Measurements from ENCODE around the gene S100A6.
A peak's percentile ranks its signal among the peaks of the same experiment; 100 is the strongest.

S100A6 gene

DNA sequence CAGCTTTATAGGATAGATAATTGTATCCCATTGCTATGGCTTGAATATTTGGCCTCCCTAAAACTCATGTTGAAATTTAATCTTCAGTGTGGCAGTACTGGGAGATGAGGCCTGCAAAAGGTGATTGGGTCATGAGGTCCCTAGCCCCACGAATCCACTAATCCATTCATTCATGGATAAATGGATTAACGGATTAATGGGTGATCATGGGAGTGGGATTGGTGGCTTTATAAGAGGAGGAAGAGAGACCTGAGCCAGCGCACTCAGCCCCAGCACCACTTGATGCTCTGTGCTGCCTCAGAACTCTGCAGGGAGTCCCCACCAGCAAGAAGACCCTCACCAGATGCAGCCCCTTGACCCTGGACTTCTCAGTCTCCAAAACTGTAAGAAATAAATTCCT lies 32.0 kb downstream of the S100A6 start:
- no peaks in the 10 kb centered on the region for H3K36me3 ChIP-seq (ENCODE audit: insufficient read depth, low read depth, low read length)

GRCh38 chr1:153498746-153499145 lies 37.0 kb downstream of the S100A6 start:
- H3K4me1 ChIP-seq (ENCODE audit: insufficient read depth, low read length) = peaks cover 5% of the 10 kb centered on the region
- H3K27me3 ChIP-seq (ENCODE audit: insufficient read depth, low read length) = no peaks in the 10 kb centered on the region
- no peak overlapping the region for H3K27ac ChIP-seq (ENCODE audit: low read length)
- H3K9me3 ChIP-seq (ENCODE audit: insufficient read depth, low read depth, low read length) = no peaks in the 10 kb centered on the region
- H3K4me3 ChIP-seq (ENCODE audit: low read length) = no peak overlapping the region
- H3K9ac ChIP-seq (ENCODE audit: low read depth, low read length) = no peak overlapping the region
- no peaks in the 10 kb centered on the region for H3K36me3 ChIP-seq (ENCODE audit: insufficient read depth, low read depth, low read length)

More for the DNA sequence above, 32.0 kb downstream of the S100A6 start:
- no peak overlapping the region for H3K9ac ChIP-seq (ENCODE audit: low read depth, low read length)
- H3K4me1 ChIP-seq (ENCODE audit: insufficient read depth, low read length) = no peaks in the 10 kb centered on the region
- no peaks in the 10 kb centered on the region for H3K27me3 ChIP-seq (ENCODE audit: insufficient read depth, low read length)
- H3K4me3 ChIP-seq (ENCODE audit: low read length) = no peak overlapping the region
- no peaks in the 10 kb centered on the region for H3K9me3 ChIP-seq (ENCODE audit: insufficient read depth, low read depth, low read length)
- no peak overlapping the region for H3K27ac ChIP-seq (ENCODE audit: low read length)

DNA sequence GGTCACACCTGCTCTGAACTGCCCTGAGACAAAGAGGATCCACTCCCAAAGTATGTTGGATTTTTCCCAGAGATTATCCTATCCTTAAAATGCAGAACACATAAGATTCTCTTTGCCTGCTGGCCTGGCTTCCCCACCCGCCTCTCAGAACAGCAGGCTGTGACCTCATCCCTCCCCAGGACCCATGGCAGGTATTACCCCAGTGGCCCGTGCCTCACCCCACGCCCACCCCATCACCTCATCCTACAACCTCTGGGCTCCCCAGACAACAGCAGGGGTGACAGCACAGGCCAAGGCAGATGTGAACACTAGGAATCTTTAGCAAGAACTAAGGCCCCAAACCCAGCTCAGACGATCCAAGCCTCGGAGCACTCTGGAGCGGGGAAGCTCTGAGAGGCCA lies 40.3 kb downstream of the S100A6 start:
- peaks cover 7% of the 10 kb centered on the region for H3K4me1 ChIP-seq (ENCODE audit: insufficient read depth, low read length)
- H3K4me3 ChIP-seq (ENCODE audit: low read length) = no peak overlapping the region
- H3K27me3 ChIP-seq (ENCODE audit: insufficient read depth, low read length) = no peaks in the 10 kb centered on the region
- H3K27ac ChIP-seq (ENCODE audit: low read length) = peak overlapping the region; percentile 32
- no peaks in the 10 kb centered on the region for H3K36me3 ChIP-seq (ENCODE audit: insufficient read depth, low read depth, low read length)
- H3K9me3 ChIP-seq (ENCODE audit: insufficient read depth, low read depth, low read length) = no peaks in the 10 kb centered on the region
- no peak overlapping the region for H3K9ac ChIP-seq (ENCODE audit: low read depth, low read length)

DNA sequence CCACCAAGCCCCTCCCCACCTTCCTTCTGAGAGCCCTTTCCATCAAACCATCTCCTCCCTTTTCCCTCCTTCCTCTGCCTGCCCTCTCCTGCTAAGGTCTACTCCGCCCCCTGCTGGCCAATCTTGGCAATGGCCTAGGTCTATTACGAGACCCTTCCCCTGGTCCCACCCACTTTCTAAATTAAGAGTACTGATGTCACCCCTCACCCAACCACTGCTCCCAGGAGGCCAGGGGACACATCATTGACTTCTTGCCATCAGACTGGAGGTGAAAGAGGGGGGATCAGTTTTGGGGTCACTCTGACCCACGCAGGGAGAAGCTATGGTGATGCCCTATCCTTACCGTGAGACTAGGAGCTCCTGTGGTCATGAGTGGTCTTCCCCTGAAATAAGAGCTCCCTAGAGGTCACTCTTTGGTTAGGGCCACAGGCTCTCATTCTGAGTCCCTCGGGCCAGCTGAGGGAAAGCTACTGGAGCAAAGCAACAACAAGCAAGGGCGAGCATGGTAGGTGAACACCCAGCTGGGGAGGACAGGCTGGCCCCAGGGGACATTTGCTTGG lies 40.7 kb downstream of the S100A6 start:
- H3K36me3 ChIP-seq (ENCODE audit: insufficient read depth, low read depth, low read length) = no peaks in the 10 kb centered on the region
- H3K4me3 ChIP-seq (ENCODE audit: low read length) = peak overlapping the region; percentile 30; the same call in 1 of the 2 replicates
- peak overlapping the region; percentile 32 for H3K27ac ChIP-seq (ENCODE audit: low read length)
- H3K27me3 ChIP-seq (ENCODE audit: insufficient read depth, low read length) = no peaks in the 10 kb centered on the region
- peaks cover 10% of the 10 kb centered on the region for H3K4me1 ChIP-seq (ENCODE audit: insufficient read depth, low read length)
- H3K9me3 ChIP-seq (ENCODE audit: insufficient read depth, low read depth, low read length) = no peaks in the 10 kb centered on the region
- no peak overlapping the region for H3K9ac ChIP-seq (ENCODE audit: low read depth, low read length)

- Histone ChIP-seq H3K4me3 (ENCODE audit: low read length) (no peak overlapping the region), H3K9me3 (ENCODE audit: insufficient read depth, low read depth, low read length) (no peaks in the 10 kb centered on the region), H3K27me3 (ENCODE audit: insufficient read depth, low read length) (no peaks in the 10 kb centered on the region), H3K9ac (ENCODE audit: low read depth, low read length) (no peak overlapping the region), H3K4me1 (ENCODE audit: insufficient read depth, low read length) (peaks cover 10% of the 10 kb centered on the region), H3K27ac (ENCODE audit: low read length) (no peak overlapping the region), H3K36me3 (ENCODE audit: insufficient read depth, low read depth, low read length) (no peaks in the 10 kb centered on the region)
Measured at GRCh38 chr1:153493343-153493960, 42.3 kb downstream of the S100A6 start.

- no peak overlapping the region for H3K9ac ChIP-seq (ENCODE audit: low read depth, low read length)
- H3K27me3 ChIP-seq (ENCODE audit: insufficient read depth, low read length) = no peaks in the 10 kb centered on the region
- no peaks in the 10 kb centered on the region for H3K36me3 ChIP-seq (ENCODE audit: insufficient read depth, low read depth, low read length)
- H3K27ac ChIP-seq (ENCODE audit: low read length) = no peak overlapping the region
- H3K4me1 ChIP-seq (ENCODE audit: insufficient read depth, low read length) = peaks cover 10% of the 10 kb centered on the region
- no peak overlapping the region for H3K4me3 ChIP-seq (ENCODE audit: low read length)
- H3K9me3 ChIP-seq (ENCODE audit: insufficient read depth, low read depth, low read length) = no peaks in the 10 kb centered on the region
Measured at GRCh38 chr1:153490272-153491051, 45.3 kb downstream of the S100A6 start.

- H3K36me3 ChIP-seq (ENCODE audit: insufficient read depth, low read depth, low read length) = no peaks in the 10 kb centered on the region
- H3K9me3 ChIP-seq (ENCODE audit: insufficient read depth, low read depth, low read length) = no peaks in the 10 kb centered on the region
- H3K27me3 ChIP-seq (ENCODE audit: insufficient read depth, low read length) = no peaks in the 10 kb centered on the region
- peaks cover 8% of the 10 kb centered on the region; the same call in 1 of the 2 replicates for H3K4me1 ChIP-seq (ENCODE audit: insufficient read depth, low read length)
- no peak overlapping the region for H3K9ac ChIP-seq (ENCODE audit: low read depth, low read length)
- no peak overlapping the region for H3K27ac ChIP-seq (ENCODE audit: low read length)
- H3K4me3 ChIP-seq (ENCODE audit: low read length) = no peak overlapping the region
Measured at GRCh38 chr1:153488731-153489130, 47.1 kb downstream of the S100A6 start.

- Histone ChIP-seq H3K36me3 (ENCODE audit: insufficient read depth, low read depth, low read length) (no peaks in the 10 kb centered on the region), H3K9me3 (ENCODE audit: insufficient read depth, low read depth, low read length) (no peaks in the 10 kb centered on the region), H3K27me3 (ENCODE audit: insufficient read depth, low read length) (no peaks in the 10 kb centered on the region), H3K27ac (ENCODE audit: low read length) (no peak overlapping the region), H3K4me3 (ENCODE audit: low read length) (no peak overlapping the region), H3K9ac (ENCODE audit: low read depth, low read length) (no peak overlapping the region), H3K4me1 (ENCODE audit: insufficient read depth, low read length) (peaks cover 10% of the 10 kb centered on the region; the same call in 1 of the 2 replicates)
Measured at GRCh38 chr1:153487707-153488106, 48.1 kb downstream of the S100A6 start.

- Histone ChIP-seq H3K4me3 (ENCODE audit: low read length) (no peak overlapping the region), H3K36me3 (ENCODE audit: insufficient read depth, low read depth, low read length) (no peaks in the 10 kb centered on the region), H3K27me3 (ENCODE audit: insufficient read depth, low read length) (no peaks in the 10 kb centered on the region), H3K9me3 (ENCODE audit: insufficient read depth, low read depth, low read length) (no peaks in the 10 kb centered on the region), H3K4me1 (ENCODE audit: insufficient read depth, low read length) (peaks cover 10% of the 10 kb centered on the region; the same call in 1 of the 2 replicates), H3K27ac (ENCODE audit: low read length) (no peak overlapping the region), H3K9ac (ENCODE audit: low read depth, low read length) (no peak overlapping the region)
Measured at GRCh38 chr1:153485863-153486262, 49.9 kb downstream of the S100A6 start.
